ENCODE data around the gene GMCL1. TPM values are rescaled to one million over a fixed set of nuclear protein-coding genes. Genes with fewer than 3 reads are reported as not detected.

The GMCL1 gene
- total RNA-seq, 1 donor from 2014 or later = 12.7 TPM

- Mint-ChIP-seq H3K36me3 (ENCODE audit: low read depth, unreplicated experiment) (peaks cover 5% of the 10 kb centered on the region), H3K9me3 (ENCODE audit: unreplicated experiment) (no peaks in the 10 kb centered on the region), H3K4me3 (ENCODE audit: unreplicated experiment) (no peak overlapping the region), H3K27ac (ENCODE audit: unreplicated experiment) (no peak overlapping the region), H3K4me1 (ENCODE audit: low read depth, unreplicated experiment) (peaks cover 2% of the 10 kb centered on the region), H3K27me3 (ENCODE audit: low read depth, unreplicated experiment) (no peaks in the 10 kb centered on the region)
- Histone ChIP-seq H3K9ac (ENCODE audit: low read length) (no peak overlapping the region), H3K9me3 (ENCODE audit: insufficient read depth, low read depth, low read length) (no peaks in the 10 kb centered on the region), H3K4me1 (ENCODE audit: insufficient read depth, low read length) (no peaks in the 10 kb centered on the region), H4K20me1 (ENCODE audit: insufficient read depth, low read length) (peaks cover 7% of the 10 kb centered on the region), H3K4me2 (ENCODE audit: low read length) (no peak overlapping the region), H3K79me2 (ENCODE audit: insufficient read depth, low read length) (peaks cover 36% of the 10 kb centered on the region), H2AFZ (ENCODE audit: low read depth, low read length) (no peak overlapping the region), H3K4me3 (ENCODE audit: insufficient read depth, low read depth, low read length) (no peak overlapping the region), H3K27ac (ENCODE audit: low read depth, low read length) (no peak overlapping the region), H3K36me3 (ENCODE audit: insufficient read depth, low read length) (peaks cover 7% of the 10 kb centered on the region), H3K27me3 (ENCODE audit: insufficient read depth, low read length) (no peaks in the 10 kb centered on the region)
- DNase-seq (ENCODE audit: low read depth) = no peak
- FAIRE-seq = no peak
- no peak for TF ChIP-seq EZH2 (IDR thresholded peaks at IDR 0.05; ENCODE audit: insufficient read depth, low read length)
- TF ChIP-seq, protein P1, sequence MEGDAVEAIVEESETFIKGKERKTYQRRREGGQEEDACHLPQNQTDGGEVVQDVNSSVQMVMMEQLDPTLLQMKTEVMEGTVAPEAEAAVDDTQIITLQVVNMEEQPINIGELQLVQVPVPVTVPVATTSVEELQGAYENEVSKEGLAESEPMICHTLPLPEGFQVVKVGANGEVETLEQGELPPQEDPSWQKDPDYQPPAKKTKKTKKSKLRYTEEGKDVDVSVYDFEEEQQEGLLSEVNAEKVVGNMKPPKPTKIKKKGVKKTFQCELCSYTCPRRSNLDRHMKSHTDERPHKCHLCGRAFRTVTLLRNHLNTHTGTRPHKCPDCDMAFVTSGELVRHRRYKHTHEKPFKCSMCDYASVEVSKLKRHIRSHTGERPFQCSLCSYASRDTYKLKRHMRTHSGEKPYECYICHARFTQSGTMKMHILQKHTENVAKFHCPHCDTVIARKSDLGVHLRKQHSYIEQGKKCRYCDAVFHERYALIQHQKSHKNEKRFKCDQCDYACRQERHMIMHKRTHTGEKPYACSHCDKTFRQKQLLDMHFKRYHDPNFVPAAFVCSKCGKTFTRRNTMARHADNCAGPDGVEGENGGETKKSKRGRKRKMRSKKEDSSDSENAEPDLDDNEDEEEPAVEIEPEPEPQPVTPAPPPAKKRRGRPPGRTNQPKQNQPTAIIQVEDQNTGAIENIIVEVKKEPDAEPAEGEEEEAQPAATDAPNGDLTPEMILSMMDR (IDR thresholded peaks at IDR 0.05; ENCODE audit: insufficient read depth, low read depth, low read length) = no peak
Observed at GRCh38 chr2:69837533-69837932, 8.1 kb downstream of the GMCL1 start.

DNA sequence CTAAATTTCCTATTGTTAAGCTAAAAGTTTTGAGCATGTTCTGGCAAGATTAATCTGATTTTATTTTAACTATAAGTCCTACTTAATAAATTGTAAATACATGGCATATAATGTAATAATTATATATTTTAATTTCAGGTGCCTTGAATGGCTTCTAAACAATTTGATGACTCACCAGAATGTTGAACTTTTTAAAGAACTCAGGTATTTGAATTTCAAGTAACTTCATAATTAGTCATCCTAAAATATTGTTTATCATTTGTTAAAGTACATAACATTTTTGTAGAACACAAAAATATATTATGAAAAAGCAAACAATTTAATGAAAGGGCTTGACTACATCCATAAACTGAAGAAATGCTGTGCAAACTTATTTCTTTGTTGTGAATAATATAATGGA is 14.5 kb downstream of the GMCL1 start:
- no peak for DNase-seq (ENCODE audit: low read depth)
- Histone ChIP-seq H3K9ac (ENCODE audit: low read length) (no peak overlapping the region), H3K36me3 (ENCODE audit: insufficient read depth, low read length) (peaks cover 13% of the 10 kb centered on the region), H3K27me3 (ENCODE audit: insufficient read depth, low read length) (no peaks in the 10 kb centered on the region), H2AFZ (ENCODE audit: low read depth, low read length) (no peak overlapping the region), H4K20me1 (ENCODE audit: insufficient read depth, low read length) (no peaks in the 10 kb centered on the region), H3K4me2 (ENCODE audit: low read length) (no peak overlapping the region), H3K27ac (ENCODE audit: low read depth, low read length) (no peak overlapping the region), H3K4me1 (ENCODE audit: insufficient read depth, low read length) (no peaks in the 10 kb centered on the region), H3K79me2 (ENCODE audit: insufficient read depth, low read length) (no peaks in the 10 kb centered on the region), H3K4me3 (ENCODE audit: insufficient read depth, low read depth, low read length) (no peak overlapping the region), H3K9me3 (ENCODE audit: insufficient read depth, low read depth, low read length) (no peaks in the 10 kb centered on the region)
- H3K9me3 Mint-ChIP-seq (ENCODE audit: unreplicated experiment) = no peaks in the 10 kb centered on the region
- no peaks in the 10 kb centered on the region for H3K4me1 Mint-ChIP-seq (ENCODE audit: low read depth, unreplicated experiment)
- H3K4me3 Mint-ChIP-seq (ENCODE audit: unreplicated experiment) = no peak overlapping the region
- H3K27ac Mint-ChIP-seq (ENCODE audit: unreplicated experiment) = no peak overlapping the region
- no peak for TF ChIP-seq EZH2 (IDR thresholded peaks at IDR 0.05; ENCODE audit: insufficient read depth, low read length)
- TF ChIP-seq, protein P1 (IDR thresholded peaks at IDR 0.05; ENCODE audit: insufficient read depth, low read depth, low read length) = no peak
- no peaks in the 10 kb centered on the region for H3K27me3 Mint-ChIP-seq (ENCODE audit: low read depth, unreplicated experiment)
- FAIRE-seq = no peak
- peaks cover 11% of the 10 kb centered on the region for H3K36me3 Mint-ChIP-seq (ENCODE audit: low read depth, unreplicated experiment)

GRCh38 chr2:69844560-69844959 is 15.1 kb downstream of the GMCL1 start:
- Histone ChIP-seq H3K27ac (ENCODE audit: low read depth, low read length) (no peak overlapping the region), H3K27me3 (ENCODE audit: insufficient read depth, low read length) (no peaks in the 10 kb centered on the region), H4K20me1 (ENCODE audit: insufficient read depth, low read length) (no peaks in the 10 kb centered on the region), H3K9ac (ENCODE audit: low read length) (no peak overlapping the region), H3K36me3 (ENCODE audit: insufficient read depth, low read length) (peaks cover 13% of the 10 kb centered on the region), H3K9me3 (ENCODE audit: insufficient read depth, low read depth, low read length) (no peaks in the 10 kb centered on the region), H3K4me3 (ENCODE audit: insufficient read depth, low read depth, low read length) (no peak overlapping the region), H2AFZ (ENCODE audit: low read depth, low read length) (no peak overlapping the region), H3K4me2 (ENCODE audit: low read length) (no peak overlapping the region), H3K4me1 (ENCODE audit: insufficient read depth, low read length) (no peaks in the 10 kb centered on the region), H3K79me2 (ENCODE audit: insufficient read depth, low read length) (no peaks in the 10 kb centered on the region)
- peaks cover 11% of the 10 kb centered on the region for H3K36me3 Mint-ChIP-seq (ENCODE audit: low read depth, unreplicated experiment)
- H3K4me3 Mint-ChIP-seq (ENCODE audit: unreplicated experiment) = no peak overlapping the region
- DNase-seq (ENCODE audit: low read depth) = no peak
- no peaks in the 10 kb centered on the region for H3K4me1 Mint-ChIP-seq (ENCODE audit: low read depth, unreplicated experiment)
- TF ChIP-seq, protein P1 (IDR thresholded peaks at IDR 0.05; ENCODE audit: insufficient read depth, low read depth, low read length) = no peak
- no peak for TF ChIP-seq EZH2 (IDR thresholded peaks at IDR 0.05; ENCODE audit: insufficient read depth, low read length)
- no peaks in the 10 kb centered on the region for H3K27me3 Mint-ChIP-seq (ENCODE audit: low read depth, unreplicated experiment)
- H3K9me3 Mint-ChIP-seq (ENCODE audit: unreplicated experiment) = no peaks in the 10 kb centered on the region
- FAIRE-seq = no peak
- no peak overlapping the region for H3K27ac Mint-ChIP-seq (ENCODE audit: unreplicated experiment)

Data from astrocyte (in vitro differentiated cells and primary cell).